ENCODE results near the gene ATP5PF. TPM values are rescaled to one million over a fixed set of nuclear protein-coding genes. Genes with fewer than 3 reads are reported as not detected.
A peak's percentile ranks its signal among the peaks of the same experiment; 100 is the strongest.

The ATP5PF gene
- total RNA-seq, 2 donors from 2014 or later = 126 to 131 TPM

DNA sequence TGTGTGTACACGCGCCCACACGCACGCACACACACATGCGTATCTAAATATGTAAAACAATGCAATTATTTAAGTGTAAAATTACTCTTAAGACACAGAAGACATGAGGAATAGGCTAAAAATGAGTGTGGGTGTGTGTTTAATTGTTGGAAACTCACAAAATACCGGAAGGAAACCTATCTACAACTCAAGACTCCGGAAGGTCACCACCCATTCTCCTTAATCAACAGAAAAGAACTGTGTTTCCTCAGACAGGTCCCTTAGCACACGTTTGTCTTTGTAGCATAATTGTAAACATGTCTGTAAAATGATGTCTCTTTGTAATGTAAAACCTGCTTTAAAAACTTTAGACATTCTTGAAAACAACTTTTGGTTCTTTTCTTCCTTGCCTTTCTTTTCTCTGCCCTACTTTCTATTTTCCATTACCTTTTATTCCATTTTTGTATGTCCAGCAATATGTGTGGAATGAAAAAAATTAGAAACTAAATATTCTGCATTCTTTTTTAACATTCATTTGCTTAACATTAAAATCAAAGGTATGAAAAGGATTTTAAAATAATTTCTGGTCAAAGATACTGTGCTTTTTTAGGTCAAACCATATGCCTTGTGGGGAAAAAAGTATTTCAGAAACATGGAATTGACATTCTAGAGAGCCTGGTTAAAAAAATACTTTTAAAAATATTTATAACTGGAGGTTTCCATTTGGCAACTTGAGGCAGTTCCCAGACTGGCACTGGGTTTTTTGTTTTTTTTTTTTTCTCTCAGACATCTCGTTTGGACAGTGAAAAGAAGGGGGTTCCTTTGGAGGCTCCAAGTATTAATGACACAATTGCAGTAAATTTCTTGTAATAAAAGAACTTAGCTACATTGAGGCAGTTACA is 46.2 kb downstream of the ATP5PF start:
- Mint-ChIP-seq H3K4me3 (no peak overlapping the region), H3K27ac (no peak overlapping the region), H3K36me3 (ENCODE audit: low read depth) (no peaks in the 10 kb centered on the region), H3K27me3 (ENCODE audit: insufficient read depth) (no peaks in the 10 kb centered on the region), H3K9me3 (no peaks in the 10 kb centered on the region), H3K4me1 (no peaks in the 10 kb centered on the region)
- Histone ChIP-seq H3K9me3 (ENCODE audit: control insufficient read depth, low read length) (no peaks in the 10 kb centered on the region), H3K9ac (ENCODE audit: extremely low read depth, low read length, poor library complexity, severe bottlenecking) (no peak overlapping the region), H3K27me3 (ENCODE audit: control insufficient read depth, insufficient read depth, low read length, poor library complexity, severe bottlenecking) (no peaks in the 10 kb centered on the region), H3K4me1 (ENCODE audit: control insufficient read depth, insufficient read depth, low read length) (no peaks in the 10 kb centered on the region), H3K4me3 (ENCODE audit: low read length) (no peak overlapping the region), H3K36me3 (ENCODE audit: control insufficient read depth, insufficient read depth, low read length) (no peaks in the 10 kb centered on the region), H3K27ac (ENCODE audit: low read depth, low read length) (no peak overlapping the region)
- no peak for DNase-seq
- TF ChIP-seq, protein P1, sequence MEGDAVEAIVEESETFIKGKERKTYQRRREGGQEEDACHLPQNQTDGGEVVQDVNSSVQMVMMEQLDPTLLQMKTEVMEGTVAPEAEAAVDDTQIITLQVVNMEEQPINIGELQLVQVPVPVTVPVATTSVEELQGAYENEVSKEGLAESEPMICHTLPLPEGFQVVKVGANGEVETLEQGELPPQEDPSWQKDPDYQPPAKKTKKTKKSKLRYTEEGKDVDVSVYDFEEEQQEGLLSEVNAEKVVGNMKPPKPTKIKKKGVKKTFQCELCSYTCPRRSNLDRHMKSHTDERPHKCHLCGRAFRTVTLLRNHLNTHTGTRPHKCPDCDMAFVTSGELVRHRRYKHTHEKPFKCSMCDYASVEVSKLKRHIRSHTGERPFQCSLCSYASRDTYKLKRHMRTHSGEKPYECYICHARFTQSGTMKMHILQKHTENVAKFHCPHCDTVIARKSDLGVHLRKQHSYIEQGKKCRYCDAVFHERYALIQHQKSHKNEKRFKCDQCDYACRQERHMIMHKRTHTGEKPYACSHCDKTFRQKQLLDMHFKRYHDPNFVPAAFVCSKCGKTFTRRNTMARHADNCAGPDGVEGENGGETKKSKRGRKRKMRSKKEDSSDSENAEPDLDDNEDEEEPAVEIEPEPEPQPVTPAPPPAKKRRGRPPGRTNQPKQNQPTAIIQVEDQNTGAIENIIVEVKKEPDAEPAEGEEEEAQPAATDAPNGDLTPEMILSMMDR (conservative IDR thresholded peaks at IDR 0.05) = no peak
- 88% methylated on average over 4 of the region's 9 CpGs; no CpG with 5 or more reads in 1 of the 2 experiments for WGBS, 2 experiments (ENCODE audit: insufficient coverage in 1 of 2, insufficient read length in 1 of 2)

DNA sequence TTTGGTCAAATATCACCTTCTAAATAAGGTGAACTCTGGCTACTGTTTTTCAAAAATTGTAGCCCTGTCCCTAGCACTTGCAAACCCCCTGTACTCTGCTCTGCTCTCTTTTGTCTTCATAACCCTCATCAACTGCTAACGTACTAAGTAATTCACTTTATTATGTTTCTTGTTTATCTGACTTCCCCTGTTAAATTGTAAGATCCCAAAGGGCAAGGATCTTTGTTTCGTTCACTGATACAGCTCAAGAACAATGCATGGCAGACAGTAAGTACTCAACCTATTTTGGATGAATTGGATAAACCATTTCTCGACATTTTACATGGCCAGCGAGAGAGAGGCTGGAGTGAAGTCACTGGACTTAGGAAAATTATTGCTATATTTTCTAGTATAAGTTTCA is 46.9 kb downstream of the ATP5PF start:
- Histone ChIP-seq H3K9ac (ENCODE audit: extremely low read depth, low read length, poor library complexity, severe bottlenecking) (no peak overlapping the region), H3K27ac (ENCODE audit: low read depth, low read length) (no peak overlapping the region), H3K4me3 (ENCODE audit: low read length) (no peak overlapping the region), H3K4me1 (ENCODE audit: control insufficient read depth, insufficient read depth, low read length) (no peaks in the 10 kb centered on the region), H3K9me3 (ENCODE audit: control insufficient read depth, low read length) (no peaks in the 10 kb centered on the region), H3K36me3 (ENCODE audit: control insufficient read depth, insufficient read depth, low read length) (no peaks in the 10 kb centered on the region), H3K27me3 (ENCODE audit: control insufficient read depth, insufficient read depth, low read length, poor library complexity, severe bottlenecking) (no peaks in the 10 kb centered on the region)
- Mint-ChIP-seq H3K4me1 (no peaks in the 10 kb centered on the region), H3K27ac (no peak overlapping the region), H3K27me3 (ENCODE audit: insufficient read depth) (peaks cover 2% of the 10 kb centered on the region), H3K4me3 (no peak overlapping the region), H3K36me3 (ENCODE audit: low read depth) (no peaks in the 10 kb centered on the region), H3K9me3 (no peaks in the 10 kb centered on the region)
- no peak for DNase-seq
- 93 to 100% methylated on average over 4 of the region's 4 CpGs for WGBS, 2 experiments (ENCODE audit: insufficient coverage in 1 of 2, insufficient read length in 1 of 2)
- TF ChIP-seq, protein P1 (conservative IDR thresholded peaks at IDR 0.05) = no peak

DNA sequence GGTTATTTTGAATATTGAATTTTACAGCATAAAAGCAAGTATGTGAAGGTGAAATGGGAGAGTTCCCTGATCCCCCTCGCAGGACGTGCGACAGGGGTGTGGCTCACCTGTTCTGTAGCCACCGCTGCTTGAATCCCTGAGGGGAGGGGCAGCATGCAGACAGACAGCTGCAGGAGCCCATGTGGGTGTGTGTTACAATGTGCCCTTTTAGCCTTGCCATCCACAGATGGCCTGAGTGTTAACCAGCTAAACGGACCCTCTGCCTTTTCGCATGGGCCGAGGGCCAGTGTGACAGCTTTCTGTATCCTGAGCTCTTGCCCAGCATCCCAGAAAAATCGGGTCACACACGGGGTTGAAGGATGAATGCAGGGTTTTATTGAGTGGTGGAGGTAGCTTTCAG is 52.3 kb downstream of the ATP5PF start:
- Histone ChIP-seq H3K4me3 (ENCODE audit: low read length) (no peak overlapping the region), H3K9me3 (ENCODE audit: control insufficient read depth, low read length) (no peaks in the 10 kb centered on the region), H3K36me3 (ENCODE audit: control insufficient read depth, insufficient read depth, low read length) (no peaks in the 10 kb centered on the region), H3K27ac (ENCODE audit: low read depth, low read length) (no peak overlapping the region), H3K9ac (ENCODE audit: extremely low read depth, low read length, poor library complexity, severe bottlenecking) (no peak overlapping the region), H3K27me3 (ENCODE audit: control insufficient read depth, insufficient read depth, low read length, poor library complexity, severe bottlenecking) (no peaks in the 10 kb centered on the region), H3K4me1 (ENCODE audit: control insufficient read depth, insufficient read depth, low read length) (no peaks in the 10 kb centered on the region)
- Mint-ChIP-seq H3K9me3 (no peaks in the 10 kb centered on the region), H3K4me1 (no peaks in the 10 kb centered on the region), H3K27ac (no peak overlapping the region), H3K27me3 (ENCODE audit: insufficient read depth) (peaks cover 15% of the 10 kb centered on the region), H3K36me3 (ENCODE audit: low read depth) (no peaks in the 10 kb centered on the region), H3K4me3 (no peak overlapping the region)
- peak; percentile 55 for DNase-seq
- TF ChIP-seq, protein P1 (conservative IDR thresholded peaks at IDR 0.05) = no peak
- 79 to 84% methylated on average over 8 to 9 of the region's 9 CpGs for WGBS, 2 experiments (ENCODE audit: insufficient coverage in 1 of 2, insufficient read length in 1 of 2)

Data from endodermal cell (in vitro differentiated cells).